GM06990 (cell line): ENCODE measurements around the gene ATP8B4.
"Not testable (repeated sequence)": the region's sequence is repeated elsewhere in the genome, so short reads cannot be mapped to it uniquely, and the experiment has no call there.

Experiments
- DNase-seq: peaks from one replicate; pipeline ENCODE4 v3.0.0-alpha.2; 2011; ENCODE audit not compliant: insufficient read length; ENCODE audit errors: extremely low read depth
- H3K27me3 ChIP-seq: replicated peaks from 2 replicates; pipeline ENCODE4 v1.6.0; 2011; ENCODE audit warnings: low read length; ENCODE audit not compliant: control insufficient read depth, insufficient read depth
- H3K36me3 ChIP-seq: 2 replicates; pipeline ENCODE4 v1.5.1; 2011; ENCODE audit warnings: low read length; ENCODE audit not compliant: control insufficient read depth, insufficient read depth
- H3K4me3 ChIP-seq: replicated peaks from 2 replicates; pipeline ENCODE4 v1.5.1; 2011; ENCODE audit warnings: low read depth, mild to moderate bottlenecking, control low read depth, low read length
- TF ChIP-seq, protein P1 (sequence below): IDR thresholded peaks from 2 replicates; pipeline ENCODE4 v1.5.1; 2011; ENCODE audit warnings: low read length, control low read depth, mild to moderate bottlenecking, inconsistent platforms; ENCODE audit not compliant: insufficient read depth, poor library complexity, severe bottlenecking

ATP8B4 gene

GRCh38 chr15:50107157-50107556 is 11.9 kb downstream of the ATP8B4 start:
- TF ChIP-seq, protein P1, sequence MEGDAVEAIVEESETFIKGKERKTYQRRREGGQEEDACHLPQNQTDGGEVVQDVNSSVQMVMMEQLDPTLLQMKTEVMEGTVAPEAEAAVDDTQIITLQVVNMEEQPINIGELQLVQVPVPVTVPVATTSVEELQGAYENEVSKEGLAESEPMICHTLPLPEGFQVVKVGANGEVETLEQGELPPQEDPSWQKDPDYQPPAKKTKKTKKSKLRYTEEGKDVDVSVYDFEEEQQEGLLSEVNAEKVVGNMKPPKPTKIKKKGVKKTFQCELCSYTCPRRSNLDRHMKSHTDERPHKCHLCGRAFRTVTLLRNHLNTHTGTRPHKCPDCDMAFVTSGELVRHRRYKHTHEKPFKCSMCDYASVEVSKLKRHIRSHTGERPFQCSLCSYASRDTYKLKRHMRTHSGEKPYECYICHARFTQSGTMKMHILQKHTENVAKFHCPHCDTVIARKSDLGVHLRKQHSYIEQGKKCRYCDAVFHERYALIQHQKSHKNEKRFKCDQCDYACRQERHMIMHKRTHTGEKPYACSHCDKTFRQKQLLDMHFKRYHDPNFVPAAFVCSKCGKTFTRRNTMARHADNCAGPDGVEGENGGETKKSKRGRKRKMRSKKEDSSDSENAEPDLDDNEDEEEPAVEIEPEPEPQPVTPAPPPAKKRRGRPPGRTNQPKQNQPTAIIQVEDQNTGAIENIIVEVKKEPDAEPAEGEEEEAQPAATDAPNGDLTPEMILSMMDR, result no peak
- Histone ChIP-seq H3K4me3 (no peak overlapping the region), H3K36me3 (no peaks in the 10 kb centered on the region), H3K27me3 (no peaks in the 10 kb centered on the region)
- DNase-seq, result no peak

GRCh38 chr15:50106457-50106856 is 12.6 kb downstream of the ATP8B4 start:
- no peaks in the 10 kb centered on the region for H3K36me3 ChIP-seq
- TF ChIP-seq, protein P1, result no peak

DNA sequence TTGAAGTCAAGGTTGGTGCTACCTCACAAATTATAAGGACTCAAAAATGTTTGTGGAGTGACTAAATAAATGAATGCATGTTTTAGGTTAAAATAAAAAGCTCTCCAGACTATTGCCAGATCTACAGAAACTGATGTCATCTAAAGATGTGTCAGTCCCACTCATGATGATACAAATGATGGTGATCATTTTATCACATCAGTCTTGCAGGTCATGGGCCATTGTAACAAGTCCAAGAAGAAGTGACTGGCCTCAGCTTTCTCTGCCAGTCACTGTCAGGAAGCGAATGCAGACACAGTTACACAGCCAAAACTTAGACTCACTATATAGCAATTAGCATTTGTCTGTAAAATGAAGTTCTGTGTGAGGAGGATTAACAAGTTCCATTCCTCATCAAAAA is 18.5 kb downstream of the ATP8B4 start:
- Histone ChIP-seq H3K4me3 (no peak overlapping the region), H3K27me3 (no peaks in the 10 kb centered on the region), H3K36me3 (no peaks in the 10 kb centered on the region)
- TF ChIP-seq, protein P1, result no peak
- DNase-seq, result no peak

More at GRCh38 chr15:50106457-50106856, 12.6 kb downstream of the ATP8B4 start:
- no peak overlapping the region for H3K4me3 ChIP-seq
- H3K27me3 ChIP-seq, result no peaks in the 10 kb centered on the region
- no peak for DNase-seq

DNA sequence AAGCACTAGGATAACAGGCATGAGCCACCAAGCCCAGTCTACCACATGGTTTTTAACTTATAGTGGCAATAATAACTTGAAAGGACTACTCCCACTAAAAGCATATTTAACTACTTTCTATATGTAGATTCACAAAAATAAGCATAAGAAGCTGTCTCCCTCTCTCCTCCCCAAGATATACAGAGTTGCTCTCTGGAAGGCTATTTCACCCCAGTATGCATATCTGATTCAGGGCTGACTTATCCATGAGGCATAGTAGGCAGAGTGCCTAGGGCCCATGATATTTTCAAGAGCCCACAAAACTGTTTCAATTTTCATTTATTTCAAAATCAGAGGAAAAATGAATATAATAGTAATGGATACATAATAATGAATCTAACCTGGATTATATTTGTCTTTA is 20.5 kb downstream of the ATP8B4 start:
- H3K4me3 ChIP-seq, result no peak overlapping the region
- DNase-seq, result no peak
- H3K36me3 ChIP-seq, result no peaks in the 10 kb centered on the region
- H3K27me3 ChIP-seq, result no peaks in the 10 kb centered on the region
- TF ChIP-seq, protein P1, result no peak

DNA sequence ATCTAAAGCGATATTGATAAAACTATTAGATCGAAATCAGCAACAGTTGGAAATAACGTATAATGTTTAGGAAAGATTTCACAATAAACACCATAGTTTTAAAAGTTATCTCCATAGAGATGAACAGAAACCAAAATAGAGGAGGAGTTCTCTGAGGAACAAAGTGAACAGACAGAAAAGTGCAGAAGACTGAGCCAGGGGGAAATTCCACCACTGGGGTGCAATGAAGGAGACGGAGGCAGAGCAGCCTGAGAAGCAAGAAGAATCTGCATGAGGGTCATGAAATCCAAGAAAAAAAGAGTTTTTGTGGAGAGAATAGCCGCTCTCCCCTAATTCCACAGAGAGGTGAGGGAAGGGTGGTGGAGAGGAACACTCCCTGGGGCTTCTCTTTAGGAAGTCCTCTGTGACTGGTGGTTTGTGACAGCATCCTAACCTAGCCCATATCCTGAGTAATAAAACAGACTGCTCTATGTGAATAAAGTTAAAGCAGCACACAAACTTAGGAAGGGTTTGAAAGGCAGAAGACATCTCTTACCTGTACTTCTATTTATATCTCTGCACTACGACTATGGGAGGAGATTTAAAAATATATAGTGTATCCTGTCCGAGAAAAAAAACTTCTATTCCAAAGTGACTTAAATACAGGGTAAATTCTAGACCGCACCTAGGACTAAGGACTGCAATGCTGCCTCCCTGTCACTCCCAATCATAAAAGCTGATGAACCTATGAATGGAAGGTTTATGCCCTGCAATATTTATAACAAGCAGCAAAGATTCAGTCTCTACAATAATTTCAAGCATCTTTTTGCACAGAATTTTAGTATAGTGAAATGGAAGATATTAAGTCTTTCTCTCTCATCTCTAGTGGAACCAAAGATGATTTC is 22.9 kb downstream of the ATP8B4 start:
- Histone ChIP-seq H3K27me3 (no peaks in the 10 kb centered on the region), H3K36me3 (no peaks in the 10 kb centered on the region), H3K4me3 (no peak overlapping the region)
- no peak for DNase-seq
- TF ChIP-seq, protein P1, result no peak

DNA sequence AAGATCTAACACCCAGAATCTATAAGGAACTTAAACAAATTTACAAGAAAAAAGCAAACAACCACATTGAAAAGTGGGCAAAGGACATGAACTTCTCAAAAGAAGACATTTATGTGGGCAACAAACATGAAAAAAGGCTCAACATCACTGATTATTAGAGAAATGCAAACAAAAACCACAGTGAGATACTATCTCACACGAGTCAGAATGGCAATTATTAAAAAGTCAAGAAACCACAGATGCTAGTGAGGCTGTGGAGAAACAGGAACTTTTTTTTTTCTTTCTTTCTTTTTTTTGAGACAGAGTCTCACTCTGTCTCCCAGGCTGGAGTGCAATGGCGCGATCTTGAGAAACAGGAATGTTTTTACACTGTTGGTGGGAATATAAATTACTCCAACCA is 29.6 kb downstream of the ATP8B4 start:
- not testable (repeated sequence) for H3K4me3 ChIP-seq, H3K27me3 ChIP-seq, DNase-seq, H3K36me3 ChIP-seq
